ENCODE measurements around the gene SDK1. TPM values are rescaled to one million over a fixed set of nuclear protein-coding genes. Genes with fewer than 3 reads are reported as not detected.
"Not testable (repeated sequence)": the region's sequence is repeated elsewhere in the genome, so short reads cannot be mapped to it uniquely, and the experiment has no call there.

SDK1 gene
- total RNA-seq, 1 experiment from 2014 or later: 9.3 TPM

GRCh38 chr7:4256286-4256685 is 955.2 kb downstream of the SDK1 start:
- ATAC-seq (no peak), DNase-seq (ENCODE audit: low spot score) (no peak)
- 0 out of 2 replicates have a peak, but pooled peaks cover 2% of the 10 kb centered on the region for H3K36me3 Mint-ChIP-seq
- no peak overlapping the region for H3K27ac Mint-ChIP-seq
- H3K4me3 Mint-ChIP-seq: no peak overlapping the region
- no peaks in the 10 kb centered on the region for H3K4me1 Mint-ChIP-seq
- H3K9me3 Mint-ChIP-seq: peaks cover 17% of the 10 kb centered on the region; the same call in 1 of the 2 replicates
- TF ChIP-seq ATF1 (CRISPR knock-in tag; IDR thresholded peaks at IDR 0.05) (no peak), RORB (CRISPR knock-in tag; IDR thresholded peaks at IDR 0.05) (no peak), EMX1 (CRISPR knock-in tag; IDR thresholded peaks at IDR 0.05) (no peak), ZNF121 (CRISPR knock-in tag; IDR thresholded peaks at IDR 0.05) (no peak), CDX4 (CRISPR knock-in tag; IDR thresholded peaks at IDR 0.05; ENCODE audit: borderline replicate concordance) (no peak), ZNF317 (CRISPR knock-in tag; IDR thresholded peaks at IDR 0.05; ENCODE audit: borderline replicate concordance, low read depth) (no peak), SP1 (CRISPR knock-in tag; conservative IDR thresholded peaks at IDR 0.05) (no peak), PRRX2 (CRISPR knock-in tag; IDR thresholded peaks at IDR 0.05) (no peak), TP53 (CRISPR knock-in tag; IDR thresholded peaks at IDR 0.05) (no peak), NFYB (CRISPR knock-in tag; conservative IDR thresholded peaks at IDR 0.05; ENCODE audit: low read depth) (no peak), ATF2 (CRISPR knock-in tag; IDR thresholded peaks at IDR 0.05; ENCODE audit: borderline replicate concordance, low read depth) (no peak), ZMAT4 (CRISPR knock-in tag; IDR thresholded peaks at IDR 0.05) (no peak), RELA (CRISPR knock-in tag; IDR thresholded peaks at IDR 0.05; ENCODE audit: borderline replicate concordance) (no peak), ETV6 (CRISPR knock-in tag; IDR thresholded peaks at IDR 0.05) (no peak), MXD4 (CRISPR knock-in tag; IDR thresholded peaks at IDR 0.05; ENCODE audit: borderline replicate concordance) (no peak), FOXP4 (CRISPR knock-in tag; IDR thresholded peaks at IDR 0.05) (no peak), IRF1 (CRISPR knock-in tag; IDR thresholded peaks at IDR 0.05) (no peak), KAT7 (CRISPR knock-in tag; IDR thresholded peaks at IDR 0.05; ENCODE audit: borderline replicate concordance) (no peak)
- ChIA-PET POLR2A (no interaction called here), CTCF (interaction anchor here (1.4 kb wide), 1 partner anchor 30 kb away, joined by 10 read pairs; no protein-coding TSS in a partner anchor)
- no peaks in the 10 kb centered on the region for H3K27me3 Mint-ChIP-seq (ENCODE audit: low read depth)

- POLR2A ChIA-PET: no interaction called here
- H3K27ac Mint-ChIP-seq: no peak overlapping the region
- CTCF ChIA-PET: interaction anchor here (0.6 kb wide), 1 partner anchor 74 kb away, joined by 4 read pairs; no protein-coding TSS in a partner anchor
Measured at GRCh38 chr7:4257146-4258111, 956.4 kb downstream of the SDK1 start.

GRCh38 chr7:4260116-4260515 is 959.1 kb downstream of the SDK1 start:
- H3K27me3 Mint-ChIP-seq (ENCODE audit: low read depth); H3K36me3 Mint-ChIP-seq; DNase-seq (ENCODE audit: low spot score); ATAC-seq; POLR2A ChIA-PET; H3K4me3 Mint-ChIP-seq; H3K4me1 Mint-ChIP-seq; H3K9me3 Mint-ChIP-seq; CTCF ChIA-PET; H3K27ac Mint-ChIP-seq: not testable (repeated sequence)

More at GRCh38 chr7:4257146-4258111, 956.4 kb downstream of the SDK1 start:
- peaks cover 11% of the 10 kb centered on the region; the same call in 1 of the 2 replicates for H3K9me3 Mint-ChIP-seq
- ATAC-seq (no peak), DNase-seq (ENCODE audit: low spot score) (no peak)
- H3K4me3 Mint-ChIP-seq: no peak overlapping the region
- TF ChIP-seq NR3C1 (CRISPR knock-in tag; conservative IDR thresholded peaks at IDR 0.05; ENCODE audit: low read depth) (no peak), USF1 (CRISPR knock-in tag; IDR thresholded peaks at IDR 0.05) (peak; percentile 35; the same call in 1 of the 2 replicates), USF2 (CRISPR knock-in tag; IDR thresholded peaks at IDR 0.05) (peak; percentile 68), IRF1 (CRISPR knock-in tag; IDR thresholded peaks at IDR 0.05) (no peak)
- no peaks in the 10 kb centered on the region for H3K4me1 Mint-ChIP-seq
- no peaks in the 10 kb centered on the region for H3K36me3 Mint-ChIP-seq
- H3K27me3 Mint-ChIP-seq (ENCODE audit: low read depth): no peaks in the 10 kb centered on the region

Measured in WTC11 (cell line).